Measurements from ENCODE around the gene SNTG2.

Gene SNTG2

GRCh38 chr2:1002350-1002749, 51.7 kb downstream of the SNTG2 start:
- no peak for DNase-seq (ENCODE audit: low read depth)

GRCh38 chr2:1004398-1004797, 53.7 kb downstream of the SNTG2 start:
- no peak for DNase-seq (ENCODE audit: low read depth)

- no peak for DNase-seq (ENCODE audit: low read depth)
These were observed 59.8 kb downstream of the SNTG2 start for GRCh38 chr2:1010415-1010930.

DNA sequence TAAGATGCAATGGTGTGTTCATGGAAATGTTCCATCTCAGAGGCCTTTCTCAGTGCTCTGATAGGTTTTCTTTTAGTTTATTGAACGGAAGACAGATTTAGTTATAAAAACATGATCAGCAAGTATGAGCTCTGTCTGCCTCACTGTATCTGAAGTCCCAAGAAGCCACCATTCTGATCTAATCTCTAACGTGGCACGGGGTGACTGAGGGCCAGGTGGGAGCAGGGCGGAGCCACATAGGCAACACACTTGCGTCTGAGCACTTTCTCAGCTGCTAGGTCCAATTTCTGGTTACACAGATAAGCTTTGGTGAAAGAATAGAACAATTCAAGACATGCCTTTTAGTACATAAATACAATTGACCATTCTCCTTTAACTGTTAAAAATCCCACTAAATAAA, 60.4 kb downstream of the SNTG2 start:
- no peak for DNase-seq (ENCODE audit: low read depth)

DNA sequence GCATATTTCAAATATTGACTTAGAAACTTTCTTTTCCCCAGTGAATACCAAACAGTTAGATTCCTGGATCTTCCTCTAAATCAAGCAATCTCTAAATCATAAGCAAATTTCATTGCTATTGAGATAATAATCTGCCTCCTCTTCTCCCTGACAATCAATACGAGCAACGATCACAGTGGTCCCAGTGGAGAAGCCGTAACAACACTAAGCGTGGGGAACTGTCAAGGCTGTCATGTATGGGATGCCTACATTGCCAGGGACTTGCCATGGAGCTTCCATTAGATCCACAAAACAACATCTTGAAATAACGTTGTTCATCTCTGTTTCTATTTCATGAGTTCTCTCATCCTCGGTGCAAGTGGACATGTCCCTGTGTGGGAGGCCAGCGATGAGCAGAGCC, 61.3 kb downstream of the SNTG2 start:
- no peak for DNase-seq (ENCODE audit: low read depth)

DNA sequence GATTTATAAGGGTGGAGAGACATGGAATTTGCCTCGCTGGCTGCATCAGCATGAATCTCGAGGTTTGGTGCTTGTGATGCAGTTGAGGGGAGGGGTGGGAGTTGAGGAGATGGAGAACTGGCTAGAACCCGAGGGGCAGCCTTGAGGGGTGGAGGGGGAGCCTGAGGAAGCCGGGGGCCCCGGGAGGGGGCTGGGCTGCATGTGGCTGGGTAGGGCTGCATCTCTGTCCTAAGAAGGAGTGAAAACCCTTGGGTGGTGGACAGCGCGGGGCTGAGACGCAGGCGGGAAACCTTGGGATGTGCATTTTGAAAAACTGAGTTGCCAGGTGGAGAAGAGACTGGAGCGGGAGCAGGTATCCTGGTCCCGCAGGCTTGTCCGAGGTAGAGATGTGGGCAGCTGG, 64.2 kb downstream of the SNTG2 start:
- DNase-seq (ENCODE audit: low read depth) = no peak

GRCh38 chr2:1016500-1016899, 65.9 kb downstream of the SNTG2 start:
- no peak for DNase-seq (ENCODE audit: low read depth)

DNA sequence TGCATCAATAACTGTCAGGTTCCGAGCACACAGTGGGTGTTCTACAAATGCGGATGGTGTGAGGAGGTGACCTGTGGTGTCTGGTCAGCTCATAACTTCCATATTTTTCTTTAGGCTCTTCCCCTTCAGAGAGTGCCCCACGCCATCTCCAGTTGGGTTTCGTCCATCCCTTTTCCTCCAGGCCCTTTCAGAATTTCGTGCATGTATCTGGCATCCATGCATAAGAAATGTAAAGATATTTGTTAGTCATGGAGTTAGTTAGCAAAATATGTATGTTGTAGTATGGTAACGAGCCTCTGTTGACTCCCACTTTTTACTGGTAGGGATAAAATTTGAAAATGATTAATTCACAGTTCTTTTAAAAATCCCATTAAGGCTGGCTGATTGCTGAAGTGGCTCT, 67.2 kb downstream of the SNTG2 start:
- no peak for DNase-seq (ENCODE audit: low read depth)

DNA sequence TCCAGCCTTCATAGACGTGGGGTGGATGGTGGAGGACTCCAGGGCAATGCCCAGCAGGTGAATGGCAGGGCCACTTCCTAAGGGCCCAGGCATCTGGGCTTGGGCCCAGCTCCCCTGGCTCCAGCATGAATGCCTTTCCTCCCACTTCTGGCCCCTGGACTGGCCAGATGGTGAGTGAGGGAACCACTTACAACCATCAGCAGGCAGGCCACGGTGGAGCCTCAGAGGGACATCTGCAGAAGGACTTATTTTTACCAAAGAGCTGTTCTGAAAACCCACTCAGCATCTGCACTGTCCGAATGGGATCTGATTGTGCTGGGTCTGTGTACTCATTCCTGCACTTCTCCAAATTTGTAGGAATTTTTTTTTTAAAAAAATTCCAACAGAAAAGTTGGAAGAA, 69.6 kb downstream of the SNTG2 start:
- no peak for DNase-seq (ENCODE audit: low read depth)

- DNase-seq (ENCODE audit: low read depth) = no peak
These were observed 71.5 kb downstream of the SNTG2 start for GRCh38 chr2:1022178-1022577.

- no peak for DNase-seq (ENCODE audit: low read depth)
These were observed 74.3 kb downstream of the SNTG2 start for GRCh38 chr2:1024981-1025380.

GRCh38 chr2:1026141-1026540, 75.5 kb downstream of the SNTG2 start:
- DNase-seq (ENCODE audit: low read depth) = no peak

GRCh38 chr2:1028831-1029230, 78.2 kb downstream of the SNTG2 start:
- DNase-seq (ENCODE audit: low read depth) = no peak

GRCh38 chr2:1032030-1032429, 81.4 kb downstream of the SNTG2 start:
- no peak for DNase-seq (ENCODE audit: low read depth)

GRCh38 chr2:1033069-1033468, 82.4 kb downstream of the SNTG2 start:
- DNase-seq (ENCODE audit: low read depth) = no peak

GRCh38 chr2:1037066-1037465, 86.4 kb downstream of the SNTG2 start:
- DNase-seq (ENCODE audit: low read depth) = no peak

DNA sequence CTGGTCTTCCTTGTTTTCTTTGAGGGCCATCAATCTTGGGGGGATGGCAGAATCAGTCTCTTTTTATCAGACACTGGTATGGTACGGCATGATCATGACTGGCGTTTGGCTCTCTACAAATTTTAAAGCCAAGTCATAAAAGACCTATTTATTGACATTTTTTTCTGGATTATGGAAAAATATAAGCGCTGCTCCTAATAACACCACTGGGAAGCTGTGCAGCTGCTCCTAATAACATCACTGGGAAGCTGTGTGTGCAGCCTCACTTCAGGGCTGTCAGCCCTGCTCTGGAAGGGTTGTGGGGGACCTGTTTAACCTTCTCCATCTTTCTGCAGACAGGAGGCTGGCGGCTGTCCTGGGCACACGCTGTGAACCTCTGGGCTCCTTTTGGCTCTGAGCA, 88.9 kb downstream of the SNTG2 start:
- DNase-seq (ENCODE audit: low read depth) = no peak

DNA sequence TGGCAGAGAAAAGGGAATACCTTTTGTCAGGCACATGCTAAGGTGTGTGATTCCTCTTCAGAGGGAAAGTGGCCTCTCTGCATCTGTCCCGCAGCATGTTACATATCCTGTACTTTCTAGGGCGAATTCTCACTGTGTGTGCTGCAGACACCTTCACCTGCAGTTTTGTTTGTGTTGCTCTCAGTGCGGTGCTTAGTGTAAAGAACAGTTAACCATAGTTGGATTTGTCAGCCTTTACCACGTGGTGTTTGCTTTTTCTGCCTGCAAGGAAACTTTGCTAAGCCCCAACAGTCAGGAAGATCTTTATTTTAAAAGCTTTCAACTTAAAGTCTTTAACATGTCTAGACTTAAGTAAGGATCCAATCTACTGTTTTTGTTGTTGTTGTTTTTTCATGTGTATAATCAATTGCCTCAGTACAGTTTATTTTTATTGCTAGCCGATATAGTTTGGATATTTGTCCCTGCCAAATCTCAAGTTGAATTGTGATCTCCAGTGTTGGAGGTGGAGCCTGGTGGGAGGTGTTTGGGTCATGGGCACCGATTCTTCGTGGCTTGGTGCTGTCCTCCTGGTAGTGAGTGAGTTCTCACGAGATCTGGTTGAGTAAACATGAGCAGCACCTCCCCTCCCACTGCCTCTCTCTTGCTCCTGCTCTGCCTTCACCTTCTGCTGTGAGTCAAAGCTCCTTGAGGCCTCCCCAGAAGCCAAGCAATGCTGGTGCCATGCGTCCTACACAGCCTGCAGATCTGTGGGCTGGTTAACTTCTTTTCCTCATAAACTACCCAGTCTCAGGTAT, 90.6 kb downstream of the SNTG2 start:
- no peak for DNase-seq (ENCODE audit: low read depth)

DNA sequence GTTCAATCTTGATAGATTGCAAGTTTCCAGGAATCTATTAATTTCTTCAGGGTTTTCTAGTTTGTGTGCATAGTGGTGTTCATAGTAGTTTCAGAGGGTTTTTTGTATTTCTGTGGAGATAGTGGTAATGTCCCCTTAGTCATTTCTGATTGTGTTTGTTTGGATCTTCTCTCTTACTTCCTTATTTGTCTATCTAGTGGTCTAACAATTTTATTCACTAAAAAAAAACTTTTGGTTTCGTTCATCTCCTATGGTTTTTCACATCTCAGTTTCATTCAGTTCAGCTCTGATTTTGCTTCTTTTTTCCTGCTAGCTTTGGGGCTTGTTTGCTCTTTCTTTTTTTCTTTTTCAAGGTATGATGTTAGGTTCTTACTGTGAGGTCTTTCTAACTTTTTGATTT, 94.5 kb downstream of the SNTG2 start:
- no peak for DNase-seq (ENCODE audit: low read depth)

- DNase-seq (ENCODE audit: low read depth) = no peak
These were observed 95.4 kb downstream of the SNTG2 start for GRCh38 chr2:1046067-1046466.

GRCh38 chr2:1047485-1047884, 96.8 kb downstream of the SNTG2 start:
- no peak for DNase-seq (ENCODE audit: low read depth)

GRCh38 chr2:1049691-1050090, 99.0 kb downstream of the SNTG2 start:
- DNase-seq (ENCODE audit: low read depth) = no peak

GRCh38 chr2:1051075-1051474, 100.4 kb downstream of the SNTG2 start:
- no peak for DNase-seq (ENCODE audit: low read depth)

DNA sequence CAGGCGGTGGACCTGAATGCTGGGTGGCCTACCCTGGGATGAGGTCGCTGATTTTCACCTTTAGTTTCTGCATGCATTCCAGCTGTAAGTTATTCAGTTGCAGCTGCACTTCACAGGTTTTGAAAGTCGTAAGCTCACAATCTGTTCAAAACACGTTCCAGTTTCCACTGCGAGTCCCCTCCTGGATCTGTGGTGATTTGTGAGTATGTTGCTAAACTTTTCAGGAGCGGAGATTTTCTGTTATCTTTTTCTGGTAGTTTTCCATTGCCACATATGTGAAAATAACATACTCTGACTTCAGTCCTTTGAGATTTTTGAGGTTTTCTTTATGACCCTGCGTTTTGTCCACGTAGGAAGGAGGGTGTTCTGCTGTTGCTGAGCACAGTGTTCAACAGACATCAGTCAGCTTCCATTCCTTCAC, 102.1 kb downstream of the SNTG2 start:
- DNase-seq (ENCODE audit: low read depth) = no peak
